K562 (cell line): ENCODE data around the gene ZBTB2. TPM values are rescaled to one million over a fixed set of nuclear protein-coding genes. Genes with fewer than 3 reads are reported as not detected.

Experiments
- CLOCK ChIP-seq: fragments of 250-450 bp; sonication (Bioruptor Pico); IDR thresholded peaks from 2 replicates; pipeline ENCODE4 v1.4.0; 2020; ENCODE audit warnings: mild to moderate bottlenecking, moderate library complexity, borderline replicate concordance
- CXXC5 ChIP-seq: fragments of 250-450 bp; sonication (Bioruptor Pico); IDR thresholded peaks from 2 replicates; pipeline ENCODE4 v1.8.0; 2022; ENCODE audit warnings: inconsistent platforms, mild to moderate bottlenecking, moderate library complexity
- ELK3 ChIP-seq: fragments of 450-650 bp; formaldehyde crosslinking; IDR thresholded peaks from 2 replicates; pipeline ENCODE4 v1.4.0; 2020; ENCODE audit warnings: mild to moderate bottlenecking
- FIP1L1 ChIP-seq: fragments of 200-400 bp; formaldehyde crosslinking; IDR thresholded peaks from 2 replicates; pipeline ENCODE4 v1.6.1; 2018; ENCODE audit warnings: mild to moderate bottlenecking, low read depth, low read length; ENCODE audit not compliant: poor library complexity, severe bottlenecking
- FOXA3 ChIP-seq, 2 experiments: fragments of 450-650 bp in 1 of 2; sonication (generic) in 1 of 2; formaldehyde crosslinking; IDR thresholded peaks in 1 of 2; conservative IDR thresholded peaks in 1 of 2; 2 replicates each; pipeline versions ENCODE4 v1.4.0 to v1.8.0; 2020 to 2022; ENCODE audit warnings: mild to moderate bottlenecking in 2 of 2, missing genetic modification reagents in 1 of 2
- HOXB6 ChIP-seq: fragments of 250-450 bp; sonication (Bioruptor Pico); IDR thresholded peaks from 2 replicates; pipeline ENCODE4 v1.5.1; 2022; ENCODE audit warnings: mild to moderate bottlenecking, borderline replicate concordance
- MAX ChIP-seq: sonication (generic); formaldehyde crosslinking; IDR thresholded peaks from 2 replicates; pipeline ENCODE4 v1.9.0; 2022; ENCODE audit warnings: mild to moderate bottlenecking, missing genetic modification reagents
- MTA1 ChIP-seq: fragments of 450-650 bp; IDR thresholded peaks from 2 replicates; pipeline ENCODE4 v1.6.1; 2017; ENCODE audit warnings: borderline replicate concordance
- NR1H2 ChIP-seq: sonication (generic); formaldehyde crosslinking; IDR thresholded peaks from 2 replicates; pipeline ENCODE4 v1.4.0; 2020; ENCODE audit warnings: mild to moderate bottlenecking, missing genetic modification reagents
- RB1 ChIP-seq: fragments of 450-650 bp; IDR thresholded peaks from 2 replicates; pipeline ENCODE4 v1.6.1; 2017; ENCODE audit warnings: low read depth, mild to moderate bottlenecking
- RBM39 ChIP-seq: fragments of 200-400 bp; formaldehyde crosslinking; optimal IDR thresholded peaks from 2 replicates; pipeline ENCODE3; 2018; ENCODE audit warnings: low read depth, low read length
- TRIM25 ChIP-seq: fragments of 450-650 bp; IDR thresholded peaks from 2 replicates; pipeline ENCODE4 v1.7.0; 2016; ENCODE audit warnings: borderline replicate concordance
- VEZF1 ChIP-seq: fragments of 200-800 bp; sonication (Bioruptor generic); IDR thresholded peaks from 2 replicates; pipeline ENCODE4 v1.6.1; 2017; ENCODE audit warnings: missing genetic modification characterization, missing compliant biosample characterization
- ZC3H8 ChIP-seq: fragments of 450-650 bp; IDR thresholded peaks from 2 replicates; pipeline ENCODE4 v1.6.1; 2017
- ZFP1 ChIP-seq: fragments of 450-650 bp; formaldehyde crosslinking; IDR thresholded peaks from 2 replicates; pipeline ENCODE4 v1.4.0; 2020; ENCODE audit warnings: mild to moderate bottlenecking, mixed read lengths
- ZNF174 ChIP-seq: fragments of 250-450 bp; sonication (Bioruptor Pico); IDR thresholded peaks from 2 replicates; pipeline ENCODE4 v1.4.0; 2020; ENCODE audit warnings: mild to moderate bottlenecking
- ZNF395 ChIP-seq: fragments of 200-800 bp; sonication (Bioruptor generic); IDR thresholded peaks from 2 replicates; pipeline ENCODE4 v1.6.1; 2017; ENCODE audit warnings: missing genetic modification characterization, missing compliant biosample characterization
- ZNF436 ChIP-seq: fragments of 250-450, 450-650 bp; sonication (Bioruptor Pico); formaldehyde crosslinking; IDR thresholded peaks from 2 replicates; pipeline ENCODE4 v1.7.0; 2020; ENCODE audit warnings: mild to moderate bottlenecking
- polyA plus RNA-seq, 8 experiments: library from polyadenylated mRNA; depleted of rRNA in 4 of 8; stranded (reverse) in 5 of 8; unstranded in 3 of 8; fragments of >200 nt; fragmentation: Nextera tagmentation in 2 of 8; fragmentation: Illumina TruSeq in 1 of 8; extraction: Ambion mirVana in 2 of 8; extraction: Trizol in 1 of 8; gene quantifications; 2 replicates each; pipeline versions ENCODE4 v1.2.1 to v1.2.3, GENCODE V29; 2011 to 2014; ENCODE audit warnings: inconsistent platforms in 1 of 8, missing spikeins in 1 of 8
- total RNA-seq, 7 experiments: library from RNA; depleted of rRNA in 6 of 7; stranded (reverse); fragments of >200 nt in 6 of 7; fragmentation: Illumina TruSeq in 2 of 7; extraction: Trizol in 2 of 7; gene quantifications; 2 replicates each; pipeline versions ENCODE4 v1.2.1 to v1.2.3, GENCODE V29; 2011 to 2021; ENCODE audit warnings: low replicate concordance in 1 of 7

ZBTB2 gene
- total and polyA plus RNA-seq, 9 of the 15 experiments (the other 6 are each of a cell fraction or from before 2014, with no cell fraction given): 5.1 to 26.2 (median 16.4) TPM

- TF ChIP-seq FOXA3 (CRISPR knock-in tag; conservative IDR thresholded peaks at IDR 0.05 in 1 of 2, IDR thresholded peaks at IDR 0.05 in 1 of 2) (peak; percentile 63 to 96), ELK3 (CRISPR knock-in tag) (no peak), FIP1L1 (peak; percentile 42), RBM39 (no peak), ZNF174 (CRISPR knock-in tag) (no peak), TRIM25 (no peak), ZNF395 (CRISPR knock-in tag) (0 out of 2 replicates have a peak, but pooled peaks have one; percentile 43), VEZF1 (peak; percentile 94), HOXB6 (no peak), CLOCK (CRISPR knock-in tag) (no peak), RB1 (no peak; the same call in none of the 2 replicates), NR1H2 (CRISPR knock-in tag) (no peak), ZC3H8 (no peak), CXXC5 (peak; percentile 63), ZNF436 (CRISPR knock-in tag) (no peak), MAX (CRISPR knock-in tag) (no peak; the same call in 1 of the 2 replicates), MTA1 (no peak), ZFP1 (CRISPR knock-in tag) (no peak)
Measured at GRCh38 chr6:151391471-151392413, at the start of gene ZBTB2 (continued).
